ENCODE measurements around the gene C1orf232. TPM values are rescaled to one million over a fixed set of nuclear protein-coding genes. Genes with fewer than 3 reads are reported as not detected.
A peak's percentile ranks its signal among the peaks of the same experiment; 100 is the strongest.

C1orf232 gene
- total RNA-seq, 2 donors from 2014 or later = not detected

GRCh38 chr1:26145960-26146294 is 22.8 kb downstream of the C1orf232 start:
- no peaks in the 10 kb centered on the region for H3K27me3 ChIP-seq
- no peak overlapping the region for H3K9ac ChIP-seq (ENCODE audit: low read depth in 2 of 2, low read length in 2 of 2)
- intact Hi-C loops (cut with DNase I) = loop anchor here (2.0 to 5.0 kb wide), 2 partner anchors 41 to 109 kb away; no protein-coding TSS in a partner anchor
- H3K4me3 ChIP-seq = no peak overlapping the region
- DNase-seq = no peak
- no peak for TF ChIP-seq CTCF (IDR thresholded peaks at IDR 0.05)
- no peaks in the 10 kb centered on the region for H3K36me3 ChIP-seq
- H3K4me1 ChIP-seq = no peaks in the 10 kb centered on the region
- no peaks in the 10 kb centered on the region for H3K9me3 ChIP-seq
- no peak overlapping the region for H3K27ac ChIP-seq

- H3K27me3 ChIP-seq = no peaks in the 10 kb centered on the region
- no peaks in the 10 kb centered on the region for H3K4me1 ChIP-seq
- intact Hi-C loops (cut with DNase I) = loop anchor here (5.0 kb wide), 1 partner anchor 108 kb away; no protein-coding TSS in a partner anchor
- peak; percentile 88 for DNase-seq
- peak; percentile 64 for TF ChIP-seq CTCF (IDR thresholded peaks at IDR 0.05)
- H3K9me3 ChIP-seq = no peaks in the 10 kb centered on the region
- no peak overlapping the region for H3K4me3 ChIP-seq
- no peak overlapping the region for H3K27ac ChIP-seq
- H3K36me3 ChIP-seq = no peaks in the 10 kb centered on the region
- no peak overlapping the region for H3K9ac ChIP-seq (ENCODE audit: low read depth in 2 of 2, low read length in 2 of 2)
Observed at GRCh38 chr1:26145041-26145959, 23.5 kb downstream of the C1orf232 start.

- no peak overlapping the region for H3K27ac ChIP-seq
- H3K9ac ChIP-seq (ENCODE audit: low read depth in 2 of 2, low read length in 2 of 2) = no peak overlapping the region
- H3K4me1 ChIP-seq = no peaks in the 10 kb centered on the region
- no peaks in the 10 kb centered on the region for H3K9me3 ChIP-seq
- H3K4me3 ChIP-seq = no peak overlapping the region
- DNase-seq = no peak
- intact Hi-C loops (cut with DNase I) = no loop called here
- no peaks in the 10 kb centered on the region for H3K27me3 ChIP-seq
- no peaks in the 10 kb centered on the region for H3K36me3 ChIP-seq
- no peak for TF ChIP-seq CTCF (IDR thresholded peaks at IDR 0.05)
Observed at GRCh38 chr1:26142159-26142558, 26.6 kb downstream of the C1orf232 start.

- Histone ChIP-seq H3K9ac (ENCODE audit: low read depth in 2 of 2, low read length in 2 of 2) (no peak overlapping the region), H3K36me3 (no peaks in the 10 kb centered on the region), H3K27me3 (no peaks in the 10 kb centered on the region), H3K4me1 (no peaks in the 10 kb centered on the region), H3K4me3 (no peak overlapping the region), H3K9me3 (no peaks in the 10 kb centered on the region), H3K27ac (no peak overlapping the region)
- TF ChIP-seq CTCF (IDR thresholded peaks at IDR 0.05) = no peak
- no peak for DNase-seq
- intact Hi-C loops (cut with DNase I) = no loop called here
Observed at GRCh38 chr1:26138974-26139558, 29.7 kb downstream of the C1orf232 start.

- intact Hi-C loops (cut with DNase I) = no loop called here
- H3K9ac ChIP-seq (ENCODE audit: low read depth in 2 of 2, low read length in 2 of 2) = no peak overlapping the region
- H3K9me3 ChIP-seq = no peaks in the 10 kb centered on the region
- no peaks in the 10 kb centered on the region for H3K27me3 ChIP-seq
- no peak overlapping the region for H3K4me3 ChIP-seq
- H3K4me1 ChIP-seq = no peaks in the 10 kb centered on the region
- H3K36me3 ChIP-seq = no peaks in the 10 kb centered on the region
- no peak for TF ChIP-seq CTCF (IDR thresholded peaks at IDR 0.05)
- DNase-seq = no peak
- no peak overlapping the region for H3K27ac ChIP-seq
Observed at GRCh38 chr1:26134466-26134865, 34.3 kb downstream of the C1orf232 start.
